H54 (cell line): ENCODE results near the gene PADI6.
"Not testable (repeated sequence)": the region's sequence is repeated elsewhere in the genome, so short reads cannot be mapped to it uniquely, and the experiment has no call there.

Experiments used
- DNase-seq: peaks from one replicate; pipeline ENCODE4 v3.0.0; 2011; ENCODE audit warnings: low spot score, mixed read lengths; ENCODE audit not compliant: insufficient read length
- FAIRE-seq: peaks from 3 replicates; lab custom pipeline; 2011; peaks lifted over from hg19 to GRCh38; lab: Jason Lieb, UNC
- POLR2A ChIP-seq: IDR thresholded peaks from 2 replicates; pipeline ENCODE4 v1.6.1; 2011; ENCODE audit warnings: low read depth, mild to moderate bottlenecking, low read length

The PADI6 gene

GRCh38 chr1:17371896-17372295 lies at the start of gene PADI6:
Gene PADI6 (plus strand): TSS chr1:17372196. CDS start chr1:17372246, 50 bp downstream.
- FAIRE-seq (no peak), DNase-seq (no peak)
- TF ChIP-seq POLR2A: no peak

GRCh38 chr1:17328855-17329254 lies 43.1 kb upstream of the PADI6 start:
- no peak for FAIRE-seq
- TF ChIP-seq POLR2A: no peak
- no peak for DNase-seq

GRCh38 chr1:17329610-17330009 lies 42.4 kb upstream of the PADI6 start:
- FAIRE-seq (no peak), DNase-seq (no peak)
- TF ChIP-seq POLR2A: no peak

- DNase-seq: no peak
- TF ChIP-seq POLR2A: no peak
- FAIRE-seq: no peak
These were observed 41.1 kb upstream of the PADI6 start for GRCh38 chr1:17330856-17331255.

- no peak for DNase-seq
- no peak for TF ChIP-seq POLR2A
- no peak for FAIRE-seq
These were observed 38.9 kb upstream of the PADI6 start for GRCh38 chr1:17333081-17333480.

- DNase-seq (peak; percentile 38), FAIRE-seq (no peak)
- no peak for TF ChIP-seq POLR2A
These were observed 35.9 kb upstream of the PADI6 start for GRCh38 chr1:17335821-17336710.

- no peak for TF ChIP-seq POLR2A
- FAIRE-seq: no peak
- no peak for DNase-seq
These were observed 33.1 kb upstream of the PADI6 start for GRCh38 chr1:17338706-17339493.

GRCh38 chr1:17339521-17339920 lies 32.5 kb upstream of the PADI6 start:
- TF ChIP-seq POLR2A: no peak
- FAIRE-seq (no peak), DNase-seq (no peak)

- TF ChIP-seq POLR2A: no peak
- DNase-seq: no peak
- FAIRE-seq: no peak
These were observed 31.6 kb upstream of the PADI6 start for GRCh38 chr1:17340358-17340757.

- FAIRE-seq: no peak
- no peak for TF ChIP-seq POLR2A
- DNase-seq: no peak
These were observed 30.0 kb upstream of the PADI6 start for GRCh38 chr1:17342014-17342441.

GRCh38 chr1:17345506-17345905 lies 26.5 kb upstream of the PADI6 start:
- DNase-seq, FAIRE-seq: not testable (repeated sequence)

- no peak for TF ChIP-seq POLR2A
- no peak for FAIRE-seq
- DNase-seq: no peak
These were observed 25.8 kb upstream of the PADI6 start for GRCh38 chr1:17346046-17346789.

- no peak for FAIRE-seq
- TF ChIP-seq POLR2A: no peak
- peak; percentile 51 for DNase-seq
These were observed 24.0 kb upstream of the PADI6 start for GRCh38 chr1:17347769-17348592.
